NAMALWA (cell line): Measurements from ENCODE around the gene KLRD1.
A peak's percentile ranks its signal among the peaks of the same experiment; 100 is the strongest.
"Not testable (repeated sequence)": the region's sequence is repeated elsewhere in the genome, so short reads cannot be mapped to it uniquely, and the experiment has no call there.

ENCODE experiments used
- DNase-seq: peaks from one replicate; pipeline ENCODE4 v3.0.0-alpha.2; 2015; ENCODE audit warnings: low spot score

Gene KLRD1

GRCh38 chr12:10338470-10338869 lies 30.8 kb downstream of the KLRD1 start:
- DNase-seq = not testable (repeated sequence)

DNA sequence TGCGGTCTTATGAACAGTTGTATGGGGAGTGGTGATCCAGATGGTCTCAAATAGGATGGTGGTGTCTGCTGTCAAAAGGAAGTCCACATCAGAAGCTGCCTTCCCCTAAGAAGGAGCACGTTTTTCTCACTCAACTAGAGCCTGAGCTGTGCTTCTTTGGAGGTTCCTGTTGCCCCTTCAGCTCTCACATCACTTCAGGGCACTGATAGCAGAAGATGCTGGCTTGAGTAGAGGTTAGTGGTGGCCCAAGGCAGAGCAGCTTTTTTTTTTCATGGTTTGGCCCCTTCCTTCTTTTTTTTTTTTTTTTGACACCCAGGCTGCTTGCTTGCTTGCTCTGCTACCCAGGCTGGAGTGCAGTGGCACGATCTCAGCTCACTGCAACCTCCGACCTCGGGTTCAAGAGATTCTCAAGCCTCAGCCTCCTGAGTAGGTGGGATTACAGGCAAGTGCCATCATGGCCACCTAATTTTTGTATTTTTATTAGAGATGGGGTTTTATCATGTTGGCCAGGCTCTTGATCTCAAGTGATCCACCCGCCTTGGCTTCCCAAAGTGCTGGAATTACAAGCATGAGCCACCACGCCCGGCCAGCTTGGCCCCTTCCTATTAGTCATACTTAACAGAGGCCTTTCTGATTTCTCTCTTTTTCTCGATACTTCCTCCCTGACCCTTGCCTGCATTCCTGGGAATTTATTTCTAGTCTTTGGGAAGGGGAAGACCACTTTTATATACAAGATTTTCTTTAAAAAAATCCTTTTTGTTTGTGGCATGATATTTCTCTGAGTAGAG lies 31.6 kb downstream of the KLRD1 start:
- peak; percentile 12 for DNase-seq

GRCh38 chr12:10340946-10341345 lies 33.3 kb downstream of the KLRD1 start:
- not testable (repeated sequence) for DNase-seq

GRCh38 chr12:10341892-10342509 lies 34.3 kb downstream of the KLRD1 start:
- peak; percentile 67 for DNase-seq

- DNase-seq = not testable (repeated sequence)
Measured at GRCh38 chr12:10351457-10351856, 43.8 kb downstream of the KLRD1 start.

DNA sequence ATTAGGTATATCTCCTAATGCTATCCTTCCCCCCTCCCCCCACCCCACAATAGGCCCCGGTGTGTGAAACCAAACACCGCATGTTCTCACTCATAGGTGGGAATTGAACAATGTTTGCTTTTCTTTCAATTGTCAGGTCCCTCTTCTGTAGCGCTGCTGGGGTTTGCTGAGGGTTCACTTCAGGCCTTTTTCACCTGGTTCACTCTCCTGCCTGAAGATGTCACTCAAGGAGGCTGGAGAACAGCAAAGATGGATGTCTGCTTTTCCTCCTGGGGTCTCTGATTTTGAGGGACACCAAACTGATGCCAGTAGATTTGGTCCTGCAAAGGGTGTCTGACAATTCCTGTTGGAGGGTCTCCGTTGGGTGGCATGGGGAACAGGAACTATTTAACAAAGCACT lies 46.4 kb downstream of the KLRD1 start:
- DNase-seq = no peak

GRCh38 chr12:10354502-10354901 lies 46.8 kb downstream of the KLRD1 start:
- DNase-seq = no peak

DNA sequence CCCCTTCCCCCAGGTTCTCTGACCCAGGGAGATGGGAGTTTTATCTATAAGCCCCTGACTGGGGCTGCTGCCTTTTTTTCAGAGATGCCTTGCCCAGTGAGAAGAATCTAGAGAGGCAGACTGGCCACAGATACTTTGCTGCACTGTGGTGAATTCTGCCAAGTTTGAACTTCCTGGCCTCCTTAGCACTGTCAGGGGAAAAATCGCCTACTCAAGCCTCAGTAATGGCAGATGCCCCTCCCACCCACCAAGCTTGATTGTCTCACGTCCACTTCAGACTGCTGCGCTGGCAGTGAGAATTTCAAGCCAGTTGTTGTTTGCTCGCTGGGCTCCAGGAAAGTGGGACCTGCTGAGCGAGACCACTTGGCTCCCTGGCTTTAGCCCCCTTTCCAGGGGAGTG lies 50.5 kb downstream of the KLRD1 start:
- DNase-seq = no peak

GRCh38 chr12:10358969-10359368 lies 51.3 kb downstream of the KLRD1 start:
- DNase-seq = no peak

DNA sequence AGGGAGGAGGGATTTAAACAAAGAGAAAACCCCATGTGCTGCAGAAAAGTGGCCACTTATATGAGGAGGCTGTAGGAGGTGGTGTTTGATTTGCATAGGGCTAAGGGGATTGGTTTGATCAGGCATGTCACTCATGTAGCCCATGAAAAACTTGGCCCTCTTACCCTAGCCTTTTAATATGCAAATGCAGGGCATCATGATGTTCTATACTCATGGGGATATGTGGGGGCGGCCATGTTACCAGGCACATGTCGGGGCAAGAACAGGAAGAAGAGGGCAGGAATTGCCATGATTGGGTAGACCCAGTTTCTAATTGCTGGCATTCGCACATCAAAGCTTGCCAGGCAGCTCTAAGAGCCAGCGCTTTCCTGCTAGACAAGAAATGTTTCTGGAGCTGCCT lies 53.4 kb downstream of the KLRD1 start:
- DNase-seq = peak; percentile 45

DNA sequence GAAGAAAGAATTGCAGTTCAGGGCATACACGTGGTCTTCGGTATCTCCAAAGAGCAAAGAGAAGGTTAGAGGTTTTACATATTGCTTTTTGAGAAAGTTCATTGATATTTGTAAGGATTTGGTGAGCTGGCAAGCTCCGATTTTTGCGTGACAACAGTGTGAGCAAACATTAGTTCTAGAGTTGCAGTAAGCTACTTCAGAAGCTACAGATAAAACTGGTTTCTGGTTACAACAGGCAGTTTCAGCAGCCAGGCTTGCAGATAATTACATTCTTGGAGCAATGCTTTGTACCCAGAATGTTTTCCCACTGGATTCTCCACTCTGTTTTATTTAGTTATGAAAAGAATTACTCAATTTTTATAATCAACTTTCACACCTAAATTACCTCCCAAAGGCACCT lies 54.0 kb downstream of the KLRD1 start:
- no peak for DNase-seq

- peak; percentile 12 for DNase-seq
Measured at GRCh38 chr12:10362325-10362724, 54.7 kb downstream of the KLRD1 start.

DNA sequence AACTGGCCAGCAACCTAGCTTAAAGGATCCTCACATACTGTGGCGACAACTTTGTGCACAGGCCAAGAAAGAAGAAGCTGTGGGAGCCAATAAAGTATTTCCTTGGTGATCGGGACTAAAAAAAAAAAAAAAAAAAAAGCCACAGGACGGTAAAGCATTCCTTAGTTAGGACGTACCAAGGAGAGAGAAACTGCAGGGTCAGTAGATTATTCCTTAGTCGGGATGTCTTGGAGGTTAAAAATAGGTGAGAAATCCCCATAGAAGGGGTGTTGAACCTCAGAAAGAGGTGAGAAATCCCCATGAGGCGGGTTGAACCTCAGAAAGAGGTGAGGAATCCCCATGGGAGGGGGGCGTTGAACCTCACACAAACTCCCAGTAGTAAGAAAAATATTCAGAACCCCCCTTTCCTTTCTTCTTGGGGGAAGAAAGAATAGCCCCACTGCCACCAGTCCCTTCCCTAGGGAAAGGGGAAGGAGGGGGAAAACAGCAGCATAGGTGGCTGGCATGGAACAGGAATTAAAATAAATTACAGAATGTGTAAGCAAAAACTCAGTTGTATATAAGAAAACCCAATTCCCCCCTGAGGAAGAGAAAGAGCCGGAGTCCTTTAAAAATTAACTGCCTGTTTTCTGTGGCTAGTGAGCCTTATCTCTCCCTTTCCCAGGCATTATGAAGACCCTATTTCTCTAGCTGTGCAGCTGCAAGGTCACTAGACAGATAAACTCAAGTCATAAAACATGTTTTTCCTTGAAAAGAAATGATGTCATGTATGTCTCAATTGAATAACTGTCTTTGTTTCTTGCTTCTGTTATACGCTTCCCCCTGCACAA lies 55.4 kb downstream of the KLRD1 start:
- peak; percentile 33 for DNase-seq

DNA sequence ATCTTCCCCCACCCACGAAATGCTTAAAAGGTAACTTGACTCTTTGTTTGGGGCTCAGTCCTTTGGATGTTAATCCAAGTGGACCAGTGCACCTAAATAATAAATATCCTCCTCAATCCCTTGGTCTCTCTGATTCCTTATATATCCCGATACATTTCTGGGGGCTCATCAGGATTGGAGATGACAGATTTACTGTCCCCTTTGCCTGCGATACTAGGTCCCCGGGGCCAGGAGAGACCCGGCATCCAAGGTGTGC lies 55.9 kb downstream of the KLRD1 start:
- no peak for DNase-seq

DNA sequence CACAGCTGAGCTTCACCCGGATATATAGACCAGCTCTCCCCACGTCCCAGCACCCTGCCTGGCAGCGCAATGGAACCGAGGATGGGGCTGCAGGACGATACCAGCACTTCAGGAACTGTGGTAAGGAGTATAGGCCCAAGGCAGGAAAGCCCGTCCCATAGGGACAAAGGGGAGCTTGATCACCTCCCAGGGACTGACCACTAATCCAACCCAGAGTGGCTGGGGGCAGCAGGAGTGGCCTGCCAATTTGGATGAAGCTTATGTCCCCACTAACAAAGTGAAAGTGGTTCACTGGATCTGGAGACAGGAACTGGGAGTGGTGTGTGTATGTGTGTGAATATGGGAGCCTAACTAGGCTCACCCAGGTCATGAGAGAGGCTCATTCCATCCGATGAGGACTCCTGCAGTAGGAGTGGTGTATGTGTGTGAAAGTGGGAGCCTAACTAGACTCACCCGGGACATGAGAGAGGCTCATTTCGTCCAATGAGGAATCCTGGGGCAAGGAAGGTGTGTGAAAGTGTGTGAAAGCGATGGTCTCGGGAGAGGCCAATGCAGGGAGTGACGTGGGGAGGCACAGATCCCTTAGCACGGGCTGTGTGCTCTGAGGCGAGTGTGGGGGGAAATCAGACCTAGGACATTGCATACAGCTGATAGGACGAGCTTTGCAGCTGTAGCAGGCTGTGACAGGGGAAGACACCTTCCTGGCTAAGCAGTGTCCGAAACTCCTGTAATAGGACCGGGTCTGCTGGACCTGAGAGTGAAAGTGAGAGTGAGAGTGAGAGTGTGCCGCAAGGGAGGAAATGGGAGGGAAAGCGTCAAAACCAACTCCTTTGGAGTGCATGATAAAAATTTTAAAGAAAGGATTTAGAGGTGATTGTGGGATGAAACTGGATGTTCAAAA lies 56.5 kb downstream of the KLRD1 start:
- DNase-seq = peak; percentile 66

- DNase-seq = peak; percentile 89
Measured at GRCh38 chr12:10364815-10365622, 57.3 kb downstream of the KLRD1 start.

DNA sequence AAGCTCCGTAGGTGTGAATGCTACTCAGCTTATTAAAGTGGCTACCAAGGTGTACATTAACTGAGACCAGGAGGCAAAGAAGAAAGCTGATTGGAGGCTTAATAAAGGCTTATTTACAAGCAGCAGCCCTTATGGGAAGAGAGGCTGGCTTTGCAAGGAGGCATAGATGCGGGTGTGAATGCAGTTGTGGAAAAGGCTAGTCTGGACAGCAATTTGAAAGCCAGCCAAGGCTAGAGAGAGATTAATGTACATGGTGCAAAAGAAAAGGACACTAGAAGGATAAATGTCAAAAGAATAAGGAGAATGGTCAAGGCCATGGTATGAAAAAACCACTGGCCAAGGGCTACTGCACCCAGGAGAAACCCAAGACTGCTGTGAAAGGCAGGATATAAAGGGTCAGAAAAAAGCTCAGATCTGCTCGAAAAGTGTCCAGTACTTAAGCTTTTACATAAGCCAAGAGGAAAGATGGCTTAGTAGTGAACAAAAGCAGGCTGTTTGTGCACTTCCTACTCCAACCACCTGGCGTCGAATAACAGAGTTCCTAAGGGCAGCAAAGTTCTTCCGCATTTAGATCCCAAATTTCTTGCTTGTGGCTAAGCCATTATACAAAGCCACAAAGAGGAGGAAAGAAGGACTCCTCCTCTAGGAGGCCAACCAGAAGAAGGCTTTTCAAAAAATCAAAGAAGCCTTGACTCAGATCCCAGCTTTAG lies 58.2 kb downstream of the KLRD1 start:
- DNase-seq = peak; percentile 18

- DNase-seq = peak; percentile 58
Measured at GRCh38 chr12:10366875-10367274, 59.2 kb downstream of the KLRD1 start.

DNA sequence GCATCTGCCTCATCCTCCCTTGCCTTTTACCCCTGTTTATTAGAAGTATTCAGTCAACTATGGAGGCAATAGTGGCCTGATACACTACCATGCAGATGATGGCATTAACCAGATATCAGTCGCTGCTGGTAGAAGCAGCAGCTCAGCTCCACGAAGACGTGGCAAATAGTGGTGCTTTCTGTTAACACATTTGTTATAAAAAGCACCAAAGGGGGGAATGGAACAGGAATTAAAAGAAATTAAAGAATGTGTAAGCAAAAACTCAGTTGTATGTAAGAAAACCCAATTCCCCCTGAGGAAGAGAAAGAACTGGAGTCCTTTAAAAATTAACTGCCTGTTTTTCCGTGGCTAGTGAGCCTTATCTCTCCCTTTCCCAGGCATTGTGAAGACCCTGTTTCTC lies 60.0 kb downstream of the KLRD1 start:
- not testable (repeated sequence) for DNase-seq
